CD8-positive, alpha-beta memory T cell (primary cell): Measurements from ENCODE around the gene SLC25A21. TPM values are rescaled to one million over a fixed set of nuclear protein-coding genes. Genes with fewer than 3 reads are reported as not detected.

Experiments used
- CTCF ChIA-PET: fragments of 350-600 bp; sonication (Branson Sonifier 250); formaldehyde crosslinking; loops from one replicate; lab custom pipeline; 2021; ENCODE audit warnings: antibody characterized with exemption; lab: Charles Lee
- POLR2A ChIA-PET: fragments of 350-600 bp; sonication (Branson Sonifier 250); formaldehyde crosslinking; loops from one replicate; lab custom pipeline; 2021; ENCODE audit warnings: antibody characterized with exemption; lab: Charles Lee
- DNase-seq, 5 donors: peaks; one replicate each; pipeline versions ENCODE4 v3.0.0 to v3.0.0-alpha.2; 2020 to 2022; ENCODE audit warnings: mixed read lengths in 1 of 5
- H3K27ac ChIP-seq: one replicate; pipeline ENCODE4 v1.7.0; 2013; ENCODE audit warnings: low read depth, mild to moderate bottlenecking, low read length, moderate library complexity
- H3K27me3 ChIP-seq: 2 replicates; pipeline ENCODE4 v1.7.0; 2013; ENCODE audit warnings: low read length, mild to moderate bottlenecking; ENCODE audit not compliant: insufficient read depth, poor library complexity, severe bottlenecking
- H3K36me3 ChIP-seq: 2 replicates; pipeline ENCODE4 v1.7.0; 2013; ENCODE audit warnings: mild to moderate bottlenecking, low read length, moderate library complexity; ENCODE audit not compliant: insufficient read depth
- H3K4me1 ChIP-seq: 2 replicates; pipeline ENCODE4 v1.7.0; 2013; ENCODE audit warnings: mild to moderate bottlenecking, low read length, moderate library complexity; ENCODE audit not compliant: insufficient read depth
- H3K4me3 ChIP-seq: 2 replicates; pipeline ENCODE4 v1.7.0; 2013; ENCODE audit warnings: mild to moderate bottlenecking, low read length
- H3K9me3 ChIP-seq: 2 replicates; pipeline ENCODE4 v1.7.0; 2013; ENCODE audit warnings: mild to moderate bottlenecking, low read length
- H3K27ac Mint-ChIP-seq, 8 donors: one replicate each; pipeline ENCODE4 v1.8.0; 2020 to 2021; ENCODE audit warnings: mixed read lengths in 8 of 8, mild to moderate bottlenecking in 6 of 8, inconsistent platforms in 3 of 8, moderate library complexity in 3 of 8
- H3K27me3 Mint-ChIP-seq, 2 donors: one replicate each; pipeline ENCODE4 v1.8.0; 2020 to 2021; ENCODE audit warnings: mixed read lengths in 2 of 2, mild to moderate bottlenecking in 1 of 2, moderate library complexity in 1 of 2
- H3K36me3 Mint-ChIP-seq, 3 donors: one replicate each; pipeline ENCODE4 v1.8.0; 2020 to 2021; ENCODE audit warnings: mixed read lengths in 3 of 3, inconsistent platforms in 1 of 3, mild to moderate bottlenecking in 1 of 3
- H3K4me1 Mint-ChIP-seq, 3 donors: one replicate each; pipeline ENCODE4 v1.8.0; 2020 to 2021; ENCODE audit warnings: mixed read lengths in 3 of 3, inconsistent platforms in 1 of 3, mild to moderate bottlenecking in 1 of 3
- H3K4me3 Mint-ChIP-seq, 7 donors: one replicate each; pipeline ENCODE4 v1.8.0; 2020 to 2021; ENCODE audit warnings: mixed read lengths in 7 of 7, mild to moderate bottlenecking in 6 of 7, moderate library complexity in 4 of 7, inconsistent platforms in 2 of 7
- H3K9me3 Mint-ChIP-seq, 5 donors: one replicate each; pipeline ENCODE4 v1.8.0; 2020 to 2022; ENCODE audit warnings: mixed read lengths in 5 of 5, mild to moderate bottlenecking in 3 of 5, moderate library complexity in 2 of 5, inconsistent platforms in 1 of 5
- polyA plus RNA-seq: library from polyadenylated mRNA; unstranded; fragments of 300-500 nt; fragmentation: Illumina TruSeq; gene quantifications from one replicate; pipeline ENCODE4 v1.2.3, GENCODE V29; 2021
- total RNA-seq, 2 experiments: library from RNA; stranded (reverse); gene quantifications; one replicate each; pipeline ENCODE4 v1.2.3, GENCODE V29; 2021

SLC25A21 gene
- total and polyA plus RNA-seq, 3 experiments from 2014 or later, result not detected

DNA sequence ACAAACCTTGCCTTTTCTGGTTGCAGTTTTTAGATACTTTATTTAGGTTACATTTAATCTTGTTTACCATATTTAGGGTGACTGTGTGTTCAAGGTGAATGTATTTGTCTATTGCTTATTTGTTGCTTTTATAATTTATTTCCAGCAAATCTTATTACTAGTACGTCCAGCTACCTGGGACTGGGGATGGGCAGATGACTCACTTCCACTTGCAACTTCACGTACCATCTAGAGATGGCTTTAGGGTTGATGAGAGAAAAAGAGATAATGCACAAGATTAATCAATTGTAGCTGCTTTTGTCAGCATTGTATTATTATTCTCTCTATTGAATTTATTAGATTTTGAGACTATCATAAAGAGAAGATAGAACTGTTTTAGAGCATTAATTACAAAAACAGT is 30.4 kb upstream of the SLC25A21 start:
- no peak overlapping the region for H3K27ac Mint-ChIP-seq
- peaks cover 5% of the 10 kb centered on the region for H3K9me3 ChIP-seq
- peaks cover 0 to 14% (median 8%) of the 10 kb centered on the region in 5 donors for H3K9me3 Mint-ChIP-seq
- H3K27ac ChIP-seq, result no peak overlapping the region
- no peaks in the 10 kb centered on the region for H3K27me3 ChIP-seq
- H3K36me3 ChIP-seq, result no peaks in the 10 kb centered on the region
- no peak overlapping the region for H3K4me3 ChIP-seq
- DNase-seq, result no peak
- ChIA-PET CTCF (no interaction called here), POLR2A (no interaction called here)
- H3K4me3 Mint-ChIP-seq, result no peak overlapping the region
- H3K27me3 Mint-ChIP-seq, result peaks cover 0 to under 1% of the 10 kb centered on the region in 2 donors
- H3K36me3 Mint-ChIP-seq, result no peaks in the 10 kb centered on the region
- H3K4me1 ChIP-seq, result no peaks in the 10 kb centered on the region
- peaks cover 0 to 9% (median 3%) of the 10 kb centered on the region in 3 donors for H3K4me1 Mint-ChIP-seq

DNA sequence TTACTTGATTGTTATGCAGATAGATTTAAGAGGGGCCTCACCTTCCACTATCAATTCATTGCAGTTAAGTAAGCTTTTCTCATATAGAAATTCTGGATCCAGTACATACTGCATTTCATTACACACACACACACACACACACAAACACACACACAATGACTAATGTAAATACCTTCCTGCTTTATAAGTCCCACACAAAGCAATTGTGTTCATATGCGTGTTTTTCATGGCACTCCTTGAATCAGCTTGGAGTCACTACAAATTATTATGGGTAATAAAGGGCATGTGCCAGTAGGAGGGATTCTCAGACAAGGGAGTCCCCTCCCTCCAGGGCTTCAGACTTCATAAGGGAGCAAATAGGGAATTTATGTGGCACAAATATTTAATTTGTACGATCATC is 29.9 kb upstream of the SLC25A21 start:
- no peak for DNase-seq
- no peak overlapping the region for H3K27ac ChIP-seq
- no peak overlapping the region for H3K4me3 ChIP-seq
- H3K27ac Mint-ChIP-seq, result no peak overlapping the region
- H3K9me3 Mint-ChIP-seq, result peaks cover 0 to 15% (median 10%) of the 10 kb centered on the region in 5 donors
- H3K4me1 ChIP-seq, result no peaks in the 10 kb centered on the region
- ChIA-PET CTCF (no interaction called here), POLR2A (no interaction called here)
- no peaks in the 10 kb centered on the region for H3K36me3 Mint-ChIP-seq
- H3K27me3 Mint-ChIP-seq, result peaks cover 3% of the 10 kb centered on the region in 2 donors
- no peaks in the 10 kb centered on the region for H3K36me3 ChIP-seq
- H3K4me3 Mint-ChIP-seq, result no peak overlapping the region
- no peaks in the 10 kb centered on the region for H3K27me3 ChIP-seq
- H3K4me1 Mint-ChIP-seq, result peaks cover 3 to 12% (median 8%) of the 10 kb centered on the region in 3 donors
- peaks cover 5% of the 10 kb centered on the region for H3K9me3 ChIP-seq

DNA sequence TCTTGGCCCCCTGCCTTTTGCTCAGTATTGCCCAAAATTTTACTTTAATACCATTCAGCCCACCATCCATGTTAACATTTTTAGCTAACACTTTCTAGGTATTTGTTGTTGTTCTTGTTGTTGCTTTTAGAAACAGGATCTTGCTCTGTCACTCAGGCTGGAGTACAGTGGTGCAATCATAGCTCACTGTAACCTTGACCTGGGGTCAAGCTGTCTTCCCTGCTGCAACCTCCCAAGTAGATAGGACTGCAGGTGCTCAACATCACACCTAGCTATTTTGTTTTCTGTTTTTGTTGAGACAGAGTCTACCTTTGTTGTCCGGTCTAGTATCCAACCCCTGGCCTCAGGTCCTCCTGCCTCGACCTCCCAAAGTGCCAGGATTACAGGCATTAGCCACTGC is 29.3 kb upstream of the SLC25A21 start:
- H3K27me3 ChIP-seq, result no peaks in the 10 kb centered on the region
- H3K4me3 ChIP-seq, result no peak overlapping the region
- H3K4me3 Mint-ChIP-seq, result no peak overlapping the region
- H3K27ac Mint-ChIP-seq, result no peak overlapping the region
- DNase-seq, result no peak
- peaks cover 0 to 13% (median 10%) of the 10 kb centered on the region in 5 donors for H3K9me3 Mint-ChIP-seq
- H3K4me1 ChIP-seq, result no peaks in the 10 kb centered on the region
- H3K36me3 Mint-ChIP-seq, result no peaks in the 10 kb centered on the region
- peaks cover 3 to 14% (median 9%) of the 10 kb centered on the region in 3 donors for H3K4me1 Mint-ChIP-seq
- H3K27ac ChIP-seq, result no peak overlapping the region
- peaks cover 3 to 7% of the 10 kb centered on the region in 2 donors for H3K27me3 Mint-ChIP-seq
- H3K36me3 ChIP-seq, result no peaks in the 10 kb centered on the region
- peaks cover 5% of the 10 kb centered on the region for H3K9me3 ChIP-seq
- ChIA-PET POLR2A (no interaction called here), CTCF (no interaction called here)

DNA sequence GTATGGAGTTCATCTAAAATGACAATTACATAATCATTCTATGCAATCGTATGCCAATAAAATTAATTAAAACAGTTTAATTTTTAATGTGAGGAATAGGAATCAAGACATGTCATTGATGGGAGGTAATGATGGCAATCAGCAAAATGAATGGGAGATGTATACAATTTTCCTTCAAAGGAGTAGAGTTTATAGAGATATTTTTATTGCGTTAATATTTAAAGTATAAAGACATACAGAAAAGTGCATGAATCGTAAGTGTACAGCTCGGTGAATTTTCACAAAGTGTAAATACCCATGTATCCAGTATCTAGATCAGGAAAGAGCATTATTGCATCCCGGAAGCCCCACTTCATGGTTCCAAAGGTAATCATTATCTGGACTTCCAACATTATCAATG is 26.5 kb upstream of the SLC25A21 start:
- H3K4me1 ChIP-seq, result no peaks in the 10 kb centered on the region
- ChIA-PET CTCF (no interaction called here), POLR2A (no interaction called here)
- no peaks in the 10 kb centered on the region for H3K9me3 ChIP-seq
- DNase-seq, result no peak
- Mint-ChIP-seq H3K27me3 (peaks cover 3 to 7% of the 10 kb centered on the region in 2 donors), H3K4me1 (peaks cover 3 to 14% (median 9%) of the 10 kb centered on the region in 3 donors), H3K36me3 (no peaks in the 10 kb centered on the region), H3K9me3 (peaks cover 0 to 10% (median 3%) of the 10 kb centered on the region in 5 donors), H3K27ac (no peak overlapping the region), H3K4me3 (no peak overlapping the region)
- no peaks in the 10 kb centered on the region for H3K36me3 ChIP-seq
- H3K27ac ChIP-seq, result no peak overlapping the region
- no peaks in the 10 kb centered on the region for H3K27me3 ChIP-seq
- H3K4me3 ChIP-seq, result no peak overlapping the region

DNA sequence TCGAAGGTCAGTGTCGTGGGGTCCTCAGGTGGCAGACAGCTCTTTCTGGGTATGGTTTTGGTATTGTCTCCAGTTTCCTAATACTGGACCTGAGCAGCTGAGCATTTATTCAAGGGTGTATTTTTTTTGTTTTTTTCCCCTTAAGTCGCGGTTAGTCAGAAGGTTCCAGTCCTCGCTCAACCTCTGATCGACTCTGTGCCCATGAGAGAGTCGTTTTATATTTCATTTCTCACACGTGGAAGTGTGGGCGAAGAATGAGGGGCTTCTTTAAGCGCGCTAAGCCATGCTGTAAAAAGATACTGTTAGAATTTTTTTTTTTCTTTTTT is 25.8 kb upstream of the SLC25A21 start:
- Histone ChIP-seq H3K4me3 (no peak overlapping the region), H3K9me3 (no peaks in the 10 kb centered on the region), H3K27me3 (no peaks in the 10 kb centered on the region), H3K4me1 (no peaks in the 10 kb centered on the region), H3K27ac (peak overlapping the region; percentile 24), H3K36me3 (no peaks in the 10 kb centered on the region)
- ChIA-PET POLR2A (no interaction called here), CTCF (no interaction called here)
- peaks cover 0 to 10% (median 3%) of the 10 kb centered on the region in 5 donors for H3K9me3 Mint-ChIP-seq
- DNase-seq, result no peak
- peaks cover 3 to 14% (median 9%) of the 10 kb centered on the region in 3 donors for H3K4me1 Mint-ChIP-seq
- no peak overlapping the region for H3K27ac Mint-ChIP-seq
- no peaks in the 10 kb centered on the region for H3K36me3 Mint-ChIP-seq
- H3K27me3 Mint-ChIP-seq, result peaks cover 3 to 7% of the 10 kb centered on the region in 2 donors
- no peak overlapping the region for H3K4me3 Mint-ChIP-seq

DNA sequence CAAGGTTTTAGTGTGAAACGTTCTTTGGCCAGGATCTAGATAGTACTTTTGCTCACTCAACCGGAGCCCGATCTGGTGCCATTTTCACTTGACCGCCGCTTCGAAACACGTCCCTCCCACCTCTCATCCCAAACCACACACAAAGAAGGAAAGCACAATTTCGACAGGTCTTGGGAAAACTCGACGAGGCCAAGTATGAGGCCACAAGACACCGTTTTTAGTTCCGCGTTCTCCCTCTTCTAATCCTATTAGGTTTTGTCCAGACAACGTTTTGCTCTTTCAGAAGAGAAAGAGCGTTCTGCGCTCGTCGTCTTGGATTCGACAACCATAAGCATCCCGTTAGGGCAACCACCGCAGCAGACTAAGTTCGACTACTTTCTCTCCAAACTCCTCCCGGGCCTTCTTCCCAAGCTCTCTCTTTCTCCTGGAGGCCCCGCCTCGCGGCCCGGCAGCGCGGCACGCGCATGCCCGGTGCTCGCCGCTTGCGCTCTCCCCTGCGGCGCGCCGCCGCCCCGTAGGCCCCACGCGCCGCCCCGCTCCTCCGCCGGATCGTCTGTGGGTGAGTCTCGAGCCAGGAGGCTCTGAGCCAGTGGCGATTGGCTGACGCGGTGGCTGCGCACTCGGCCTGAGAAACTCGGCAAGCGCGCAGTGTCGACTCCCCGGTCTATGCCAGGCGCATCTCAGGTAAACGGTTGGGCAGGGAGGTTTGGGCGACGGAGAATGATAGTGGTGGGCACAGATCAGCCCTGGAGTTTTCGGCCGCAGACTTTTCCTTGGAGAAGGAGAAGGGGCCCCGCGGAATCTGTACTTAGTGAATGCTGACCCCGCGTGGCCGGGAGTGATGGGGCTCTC is 25.2 kb upstream of the SLC25A21 start, which contains the start of gene MIPOL1:
Gene MIPOL1, plus strand, starts transcription at position 517 of the 852 bp plus-strand sequence. CDS start 49,952 bp downstream, outside the sequence.
- no peak for DNase-seq
- peak within 1 kb of the TSS in 5 of 7 donors; percentile 8 to 60 (median 32) for H3K4me3 Mint-ChIP-seq
- H3K4me1 ChIP-seq, result no peaks in the 10 kb centered on the region
- H3K27me3 ChIP-seq, result no peaks in the 10 kb centered on the region
- H3K9me3 Mint-ChIP-seq, result peaks cover 0 to 10% (median 3%) of the 10 kb centered on the region in 5 donors
- H3K36me3 ChIP-seq, result no peaks in the 10 kb centered on the region
- no peaks in the 10 kb centered on the region for H3K9me3 ChIP-seq
- peaks cover 3 to 7% of the 10 kb centered on the region in 2 donors for H3K27me3 Mint-ChIP-seq
- no peaks in the 10 kb centered on the region for H3K36me3 Mint-ChIP-seq
- ChIA-PET POLR2A (no interaction called here), CTCF (no interaction called here)
- peak within 1 kb of the TSS in 1 of 8 donors; percentile 39 for H3K27ac Mint-ChIP-seq
- peak within 1 kb of the TSS; percentile 72 for H3K27ac ChIP-seq
- peaks cover 3 to 14% (median 9%) of the 10 kb centered on the region in 3 donors for H3K4me1 Mint-ChIP-seq
- H3K4me3 ChIP-seq, result peak within 1 kb of the TSS; percentile 39

DNA sequence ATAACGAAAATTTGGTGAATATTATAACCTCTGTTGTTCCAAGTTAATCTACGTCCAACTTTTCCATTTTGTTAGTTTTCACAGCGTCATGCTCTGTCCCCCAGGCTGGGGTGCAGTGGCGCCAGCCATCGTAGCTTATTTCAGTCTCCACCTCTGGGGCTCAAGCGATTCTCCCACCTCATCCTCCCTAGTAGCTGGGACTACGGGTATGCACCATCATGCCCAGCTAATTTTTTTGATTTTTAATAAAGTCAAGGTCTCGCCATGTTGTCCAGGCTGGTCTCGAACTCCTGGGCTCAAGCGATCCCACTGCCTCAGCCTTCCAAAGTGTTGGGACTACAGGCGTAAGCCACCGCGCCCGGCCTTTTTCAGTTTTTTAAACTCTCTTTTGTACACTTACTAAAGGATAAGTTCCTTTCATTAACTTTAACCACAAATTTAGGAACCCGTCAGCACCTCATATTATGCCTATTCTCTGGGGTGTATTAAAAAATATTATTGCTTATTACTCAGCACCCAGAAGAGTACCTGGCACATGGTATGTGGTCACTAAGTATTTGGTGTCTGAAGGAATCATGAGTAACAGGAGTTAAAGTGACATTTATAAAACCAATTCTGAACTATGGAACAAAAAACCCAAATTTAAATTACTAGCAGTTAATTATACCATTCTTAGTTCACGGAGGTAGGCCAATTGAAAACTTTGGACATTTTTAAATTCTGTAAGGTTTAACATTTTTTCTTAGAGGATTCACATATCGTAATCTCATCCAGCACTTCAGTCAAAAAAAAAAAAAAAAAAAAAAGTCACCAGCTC is 24.4 kb upstream of the SLC25A21 start:
- POLR2A ChIA-PET, result no interaction called here
- no peak for DNase-seq
- Mint-ChIP-seq H3K4me1 (peaks cover 3 to 14% (median 9%) of the 10 kb centered on the region in 3 donors), H3K27ac (peak overlapping the region in 1 of 8 donors; percentile 39), H3K27me3 (peaks cover 3 to 7% of the 10 kb centered on the region in 2 donors), H3K36me3 (no peaks in the 10 kb centered on the region), H3K4me3 (peak overlapping the region in 1 of 7 donors; percentile 60), H3K9me3 (peaks cover 0 to 10% (median 7%) of the 10 kb centered on the region in 5 donors)
- no peak overlapping the region for H3K4me3 ChIP-seq
- peak overlapping the region; percentile 72 for H3K27ac ChIP-seq
- no peaks in the 10 kb centered on the region for H3K4me1 ChIP-seq
- H3K36me3 ChIP-seq, result no peaks in the 10 kb centered on the region
- H3K9me3 ChIP-seq, result no peaks in the 10 kb centered on the region
- no peaks in the 10 kb centered on the region for H3K27me3 ChIP-seq
- CTCF ChIA-PET, result no interaction called here

DNA sequence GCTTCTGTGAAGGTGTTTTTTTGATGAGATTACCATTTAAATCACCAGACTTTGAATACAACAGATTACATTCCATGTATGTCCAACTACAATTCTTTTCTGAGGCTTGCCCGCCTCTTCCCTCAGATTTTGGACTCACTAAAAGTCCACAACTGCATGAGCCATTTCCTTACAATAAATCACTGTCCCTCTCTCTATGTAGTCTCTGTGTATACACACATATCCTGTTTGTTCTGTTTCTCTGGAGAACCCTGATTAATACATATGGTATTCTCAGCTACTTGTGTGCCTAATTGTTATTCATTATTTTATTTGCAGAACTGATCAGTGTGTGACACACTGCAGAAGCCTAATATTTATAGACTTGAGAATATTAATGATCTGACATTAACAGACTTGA is 22.9 kb upstream of the SLC25A21 start:
- H3K27me3 ChIP-seq, result no peaks in the 10 kb centered on the region
- Mint-ChIP-seq H3K4me1 (peaks cover 3 to 14% (median 9%) of the 10 kb centered on the region in 3 donors), H3K36me3 (no peaks in the 10 kb centered on the region), H3K9me3 (peaks cover 0 to 15% (median 10%) of the 10 kb centered on the region in 5 donors), H3K27me3 (peaks cover 3 to 7% of the 10 kb centered on the region in 2 donors), H3K4me3 (no peak overlapping the region), H3K27ac (no peak overlapping the region)
- no peak overlapping the region for H3K27ac ChIP-seq
- no peak overlapping the region for H3K4me3 ChIP-seq
- POLR2A ChIA-PET, result no interaction called here
- no peaks in the 10 kb centered on the region for H3K9me3 ChIP-seq
- no peaks in the 10 kb centered on the region for H3K36me3 ChIP-seq
- no peak for DNase-seq
- no peaks in the 10 kb centered on the region for H3K4me1 ChIP-seq
- CTCF ChIA-PET, result no interaction called here
